HUES64 (cell line): ENCODE results near the gene SLC44A1.

Experiments used
- H3K27ac ChIP-seq: 2 replicates; pipeline ENCODE4 v1.7.0; 2013; ENCODE audit warnings: low read depth, low read length, inconsistent platforms
- H3K27me3 ChIP-seq: 2 replicates; pipeline ENCODE4 v1.6.1; 2013; ENCODE audit warnings: mild to moderate bottlenecking, low read length; ENCODE audit not compliant: insufficient read depth
- H3K36me3 ChIP-seq: 2 replicates; pipeline ENCODE4 v1.6.1; 2013; ENCODE audit warnings: mild to moderate bottlenecking, low read length; ENCODE audit not compliant: insufficient read depth
- H3K4me1 ChIP-seq: 2 replicates; pipeline ENCODE4 v1.6.1; 2013; ENCODE audit warnings: mild to moderate bottlenecking, low read length, moderate library complexity; ENCODE audit not compliant: insufficient read depth
- H3K4me3 ChIP-seq: 2 replicates; pipeline ENCODE4 v1.5.1; 2013; ENCODE audit warnings: mild to moderate bottlenecking, low read length, moderate library complexity
- H3K9ac ChIP-seq: 2 replicates; pipeline ENCODE4 v1.6.1; 2013; ENCODE audit warnings: mild to moderate bottlenecking, low read depth, low read length
- H3K9me3 ChIP-seq: 2 replicates; pipeline ENCODE4 v1.6.1; 2013; ENCODE audit warnings: low read depth, low read length; ENCODE audit not compliant: insufficient read depth
- WGBS: fragments of 150-250, 120-280 bp; methylation state at CpG from one replicate; pipeline ENCODE4 v1.1.7; 2013; ENCODE audit warnings: missing lambda C conversion rate; 5-methylcytosine and 5-hydroxymethylcytosine counted together

SLC44A1 gene

DNA sequence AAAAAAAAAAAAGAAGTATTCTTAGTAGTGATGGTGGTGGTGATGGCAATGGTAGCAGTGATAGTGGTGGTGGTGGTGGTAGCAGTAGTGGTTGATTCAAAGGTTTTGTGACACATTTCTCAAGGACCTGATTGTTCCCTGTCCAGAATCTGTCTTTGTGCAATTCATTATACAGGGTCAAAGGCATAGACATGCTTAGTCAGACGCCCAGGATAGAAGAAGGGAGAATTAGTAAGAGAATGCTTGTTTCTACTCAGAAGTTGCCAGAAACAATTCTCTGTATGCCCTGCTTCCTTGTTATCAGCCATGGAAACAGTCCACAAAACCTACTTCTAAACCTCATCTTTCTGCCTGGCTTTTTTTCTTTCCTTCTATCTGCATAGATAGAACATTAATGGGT is 89.4 kb downstream of the SLC44A1 start:
- Histone ChIP-seq H3K9me3 (no peaks in the 10 kb centered on the region), H3K4me3 (no peak overlapping the region), H3K27me3 (no peaks in the 10 kb centered on the region), H3K4me1 (peaks cover 5% of the 10 kb centered on the region; the same call in 1 of the 2 replicates), H3K36me3 (peaks cover 32% of the 10 kb centered on the region), H3K27ac (no peak overlapping the region), H3K9ac (no peak overlapping the region)
- 100% methylated on average over 1 of the region's 1 CpG for WGBS

DNA sequence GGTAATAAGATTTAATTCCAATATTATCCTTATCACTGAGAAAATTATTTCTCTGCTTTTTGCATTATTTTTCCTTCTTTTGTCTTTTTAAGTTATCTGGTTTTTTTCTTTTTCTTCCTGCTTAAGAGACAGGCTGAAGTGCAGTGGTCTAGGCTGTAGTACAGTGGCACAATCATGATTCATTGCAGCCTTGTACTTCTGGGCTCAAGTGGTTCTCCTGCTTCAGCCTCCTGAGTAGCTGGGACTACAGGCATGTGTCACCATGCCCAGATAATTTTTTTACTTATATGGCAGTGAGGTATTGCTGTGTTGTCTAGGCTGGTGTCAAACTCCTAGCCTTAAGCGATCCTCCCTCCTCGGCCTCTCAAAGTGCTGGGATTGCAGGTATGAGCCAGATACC is 93.9 kb downstream of the SLC44A1 start:
- peaks cover 32% of the 10 kb centered on the region for H3K36me3 ChIP-seq
- H3K9me3 ChIP-seq: no peaks in the 10 kb centered on the region
- WGBS: 100% methylated on average over 2 of the region's 2 CpGs

GRCh38 chr9:105339849-105340248 is 95.4 kb downstream of the SLC44A1 start:
- no peak overlapping the region for H3K4me3 ChIP-seq
- H3K4me1 ChIP-seq: no peaks in the 10 kb centered on the region
- no peaks in the 10 kb centered on the region for H3K27me3 ChIP-seq
- H3K36me3 ChIP-seq: peaks cover 32% of the 10 kb centered on the region
- no peak overlapping the region for H3K9ac ChIP-seq
- no peak overlapping the region for H3K27ac ChIP-seq
- no peaks in the 10 kb centered on the region for H3K9me3 ChIP-seq

More for the DNA sequence above, 93.9 kb downstream of the SLC44A1 start:
- Histone ChIP-seq H3K27ac (no peak overlapping the region), H3K9ac (no peak overlapping the region), H3K4me3 (no peak overlapping the region), H3K4me1 (no peaks in the 10 kb centered on the region), H3K27me3 (no peaks in the 10 kb centered on the region)

GRCh38 chr9:105341434-105342146 is 97.1 kb downstream of the SLC44A1 start:
- H3K4me1 ChIP-seq: no peaks in the 10 kb centered on the region
- H3K27ac ChIP-seq: no peak overlapping the region
- H3K9me3 ChIP-seq: no peaks in the 10 kb centered on the region
- no peaks in the 10 kb centered on the region for H3K27me3 ChIP-seq
- WGBS: no CpG with 5 or more reads among the region's 2 CpGs
- H3K4me3 ChIP-seq: no peak overlapping the region
- peaks cover 17% of the 10 kb centered on the region for H3K36me3 ChIP-seq
- H3K9ac ChIP-seq: no peak overlapping the region

DNA sequence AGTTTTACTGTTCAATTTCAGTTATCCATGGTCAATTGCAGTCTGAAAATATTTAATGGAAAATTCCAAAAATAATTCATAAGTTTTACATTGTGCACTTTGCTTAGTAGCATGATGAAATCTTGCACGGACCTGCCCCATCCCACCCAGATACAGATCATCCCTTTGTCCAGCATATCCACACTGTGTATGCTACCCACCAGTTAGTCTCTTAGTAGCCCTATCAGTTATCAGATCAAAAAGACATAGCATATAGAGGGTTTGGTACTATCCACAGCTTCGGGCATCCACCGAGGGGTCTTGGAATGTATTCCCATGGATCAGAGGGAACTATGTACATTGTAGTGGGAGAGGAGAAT is 97.7 kb downstream of the SLC44A1 start:
- Histone ChIP-seq H3K27ac (no peak overlapping the region), H3K9me3 (no peaks in the 10 kb centered on the region), H3K36me3 (peaks cover 12% of the 10 kb centered on the region), H3K9ac (no peak overlapping the region), H3K27me3 (no peaks in the 10 kb centered on the region), H3K4me1 (no peaks in the 10 kb centered on the region), H3K4me3 (no peak overlapping the region)
- 90% methylated on average over 3 of the region's 3 CpGs for WGBS

DNA sequence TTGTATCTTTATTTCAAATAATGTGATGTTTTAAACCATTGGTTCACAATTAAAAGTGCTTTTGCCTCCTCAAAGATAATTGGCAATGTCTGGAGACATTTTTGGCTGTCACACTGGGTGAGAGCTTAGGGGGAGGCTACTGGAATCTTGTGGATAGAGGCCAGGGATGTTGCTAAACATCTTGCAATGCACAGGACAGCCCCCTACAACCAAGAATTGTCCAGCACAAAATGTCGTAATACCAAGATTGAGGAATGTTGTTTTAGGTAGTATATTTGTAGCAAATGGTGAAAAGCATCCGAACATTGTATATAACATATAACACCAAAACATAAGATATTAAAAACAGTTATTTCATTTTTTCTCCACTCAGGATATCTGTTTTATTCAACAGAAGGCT is 99.8 kb downstream of the SLC44A1 start:
- Histone ChIP-seq H3K4me3 (no peak overlapping the region), H3K27ac (no peak overlapping the region), H3K9me3 (no peaks in the 10 kb centered on the region), H3K4me1 (no peaks in the 10 kb centered on the region), H3K27me3 (no peaks in the 10 kb centered on the region), H3K9ac (no peak overlapping the region), H3K36me3 (peaks cover 11% of the 10 kb centered on the region)
- WGBS: no CpG with 5 or more reads among the region's 2 CpGs

- H3K9me3 ChIP-seq: no peaks in the 10 kb centered on the region
- 100% methylated on average over 1 of the region's 1 CpG for WGBS
- H3K27ac ChIP-seq: no peak overlapping the region
- H3K4me1 ChIP-seq: no peaks in the 10 kb centered on the region
- peaks cover 20% of the 10 kb centered on the region for H3K36me3 ChIP-seq
- H3K27me3 ChIP-seq: no peaks in the 10 kb centered on the region
- no peak overlapping the region for H3K4me3 ChIP-seq
- no peak overlapping the region for H3K9ac ChIP-seq
Measured at GRCh38 chr9:105345626-105346025, 101.2 kb downstream of the SLC44A1 start.

DNA sequence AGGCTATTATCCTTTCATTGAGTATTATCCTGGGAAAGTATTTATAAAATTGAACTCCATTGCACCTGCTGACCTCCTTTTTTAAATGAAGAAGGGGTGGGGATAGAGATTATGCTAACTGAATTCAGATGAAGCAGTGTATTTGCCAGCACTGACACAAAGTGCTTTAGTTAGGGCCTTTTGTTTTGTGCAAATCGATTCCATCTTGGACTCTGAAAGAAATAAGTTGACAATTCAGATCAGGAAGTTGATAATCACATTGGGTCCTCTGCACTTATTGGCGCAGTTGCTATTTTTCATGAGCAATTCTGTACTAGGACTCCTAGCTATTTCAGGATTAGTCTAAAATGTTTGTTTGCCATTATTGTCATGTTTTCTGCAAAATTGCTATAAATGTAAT is 101.8 kb downstream of the SLC44A1 start:
- no peaks in the 10 kb centered on the region for H3K4me1 ChIP-seq
- no peak overlapping the region for H3K9ac ChIP-seq
- H3K27me3 ChIP-seq: no peaks in the 10 kb centered on the region
- H3K36me3 ChIP-seq: peaks cover 20% of the 10 kb centered on the region
- H3K4me3 ChIP-seq: no peak overlapping the region
- 93% methylated on average over 2 of the region's 2 CpGs for WGBS
- no peak overlapping the region for H3K27ac ChIP-seq
- H3K9me3 ChIP-seq: no peaks in the 10 kb centered on the region

DNA sequence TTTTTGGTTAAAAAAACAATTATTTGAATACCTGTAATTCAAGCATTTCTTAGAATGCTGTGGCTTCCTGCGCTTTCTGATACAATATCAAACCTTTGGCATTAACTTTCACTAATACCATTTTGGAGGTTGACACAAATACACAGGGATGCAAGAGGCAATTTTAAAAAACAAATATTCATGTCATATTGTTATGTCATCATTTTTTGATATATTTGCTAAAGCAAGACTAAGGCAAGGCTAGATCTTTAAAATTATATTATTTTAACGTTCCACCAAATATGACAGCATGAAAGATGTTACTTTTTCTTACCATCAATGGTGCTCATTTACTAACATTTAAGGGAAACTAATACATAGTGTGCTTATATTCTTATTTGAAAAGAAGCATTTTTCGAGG is 110.0 kb downstream of the SLC44A1 start:
- Histone ChIP-seq H3K27me3 (no peaks in the 10 kb centered on the region), H3K9me3 (no peaks in the 10 kb centered on the region), H3K9ac (no peak overlapping the region), H3K4me3 (no peak overlapping the region), H3K36me3 (peaks cover 18% of the 10 kb centered on the region), H3K4me1 (peaks cover 7% of the 10 kb centered on the region; the same call in 1 of the 2 replicates), H3K27ac (no peak overlapping the region)
- 100% methylated on average over 2 of the region's 3 CpGs for WGBS

DNA sequence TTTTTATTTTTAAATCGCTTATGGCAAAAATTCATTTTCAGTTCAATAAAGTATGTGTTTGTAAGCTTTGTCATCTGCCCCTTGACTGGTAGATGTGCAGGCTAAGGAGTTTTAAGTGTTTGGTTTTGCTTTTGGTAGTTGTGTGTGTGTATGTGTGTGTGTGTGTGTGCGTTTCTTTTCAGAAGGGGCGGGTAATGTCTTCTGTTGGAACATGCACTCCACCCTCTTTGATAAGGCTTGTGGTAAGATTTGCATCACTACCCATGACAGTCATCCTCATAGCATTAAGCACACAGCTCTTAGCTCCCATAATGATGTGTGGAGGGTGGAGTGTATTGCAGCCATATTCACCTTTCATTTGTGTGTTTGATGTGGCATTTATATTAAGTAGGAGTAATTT is 111.3 kb downstream of the SLC44A1 start:
- H3K27me3 ChIP-seq: no peaks in the 10 kb centered on the region
- H3K36me3 ChIP-seq: peaks cover 20% of the 10 kb centered on the region
- no peaks in the 10 kb centered on the region for H3K9me3 ChIP-seq
- H3K4me1 ChIP-seq: peaks cover 7% of the 10 kb centered on the region; the same call in 1 of the 2 replicates
- H3K27ac ChIP-seq: no peak overlapping the region
- H3K9ac ChIP-seq: no peak overlapping the region
- 96% methylated on average over 3 of the region's 3 CpGs for WGBS
- no peak overlapping the region for H3K4me3 ChIP-seq

GRCh38 chr9:105357937-105358336 is 113.5 kb downstream of the SLC44A1 start:
- Histone ChIP-seq H3K4me1 (peaks cover 4% of the 10 kb centered on the region; the same call in 1 of the 2 replicates), H3K27me3 (no peaks in the 10 kb centered on the region), H3K27ac (no peak overlapping the region), H3K36me3 (peaks cover 40% of the 10 kb centered on the region), H3K9ac (no peak overlapping the region), H3K4me3 (no peak overlapping the region), H3K9me3 (no peaks in the 10 kb centered on the region)
- WGBS: 84% methylated on average over 3 of the region's 3 CpGs

- Histone ChIP-seq H3K4me3 (no peak overlapping the region), H3K9me3 (no peaks in the 10 kb centered on the region), H3K9ac (no peak overlapping the region), H3K36me3 (peaks cover 53% of the 10 kb centered on the region), H3K27ac (no peak overlapping the region), H3K4me1 (no peaks in the 10 kb centered on the region), H3K27me3 (no peaks in the 10 kb centered on the region)
- WGBS: 93% methylated on average over 3 of the region's 3 CpGs
Measured at GRCh38 chr9:105359892-105360291, 115.4 kb downstream of the SLC44A1 start.
